Measurements from ENCODE around the gene SLC39A3. TPM values are rescaled to one million over a fixed set of nuclear protein-coding genes. Genes with fewer than 3 reads are reported as not detected.

SLC39A3 gene
- total and polyA plus RNA-seq, 2 experiments from 2014 or later: 33.5 to 47.4 TPM

- Histone ChIP-seq H3K79me2 (replicated peaks; ENCODE audit: insufficient read depth) (no peaks in the 10 kb centered on the region), H3K27me3 (ENCODE audit: insufficient read depth) (no peaks in the 10 kb centered on the region), H3K4me2 (no peak overlapping the region), H3K9me2 (ENCODE audit: insufficient read depth) (no peaks in the 10 kb centered on the region), H3K4me1 (ENCODE audit: insufficient read depth) (no peaks in the 10 kb centered on the region), H3F3A (replicated peaks; ENCODE audit: low read depth) (no peaks in the 10 kb centered on the region), H2AFZ (no peak overlapping the region), H4K20me1 (replicated peaks; ENCODE audit: insufficient read depth) (no peaks in the 10 kb centered on the region; the same call in 1 of the 2 replicates), H3K27ac (ENCODE audit: low read depth) (no peak overlapping the region), H3K36me3 (ENCODE audit: insufficient read depth) (peaks cover 11% of the 10 kb centered on the region), H3K4me3 (no peak overlapping the region)
- no peak for TF ChIP-seq EZH2phosphoT487 (IDR thresholded peaks at IDR 0.05; ENCODE audit: unreplicated experiment)
- no peak for TF ChIP-seq CTCF (conservative IDR thresholded peaks at IDR 0.05; ENCODE audit: low read depth in 2 of 2)
- TF ChIP-seq JUNB (IDR thresholded peaks at IDR 0.05; ENCODE audit: unreplicated experiment): no peak
- TF ChIP-seq, protein P1, sequence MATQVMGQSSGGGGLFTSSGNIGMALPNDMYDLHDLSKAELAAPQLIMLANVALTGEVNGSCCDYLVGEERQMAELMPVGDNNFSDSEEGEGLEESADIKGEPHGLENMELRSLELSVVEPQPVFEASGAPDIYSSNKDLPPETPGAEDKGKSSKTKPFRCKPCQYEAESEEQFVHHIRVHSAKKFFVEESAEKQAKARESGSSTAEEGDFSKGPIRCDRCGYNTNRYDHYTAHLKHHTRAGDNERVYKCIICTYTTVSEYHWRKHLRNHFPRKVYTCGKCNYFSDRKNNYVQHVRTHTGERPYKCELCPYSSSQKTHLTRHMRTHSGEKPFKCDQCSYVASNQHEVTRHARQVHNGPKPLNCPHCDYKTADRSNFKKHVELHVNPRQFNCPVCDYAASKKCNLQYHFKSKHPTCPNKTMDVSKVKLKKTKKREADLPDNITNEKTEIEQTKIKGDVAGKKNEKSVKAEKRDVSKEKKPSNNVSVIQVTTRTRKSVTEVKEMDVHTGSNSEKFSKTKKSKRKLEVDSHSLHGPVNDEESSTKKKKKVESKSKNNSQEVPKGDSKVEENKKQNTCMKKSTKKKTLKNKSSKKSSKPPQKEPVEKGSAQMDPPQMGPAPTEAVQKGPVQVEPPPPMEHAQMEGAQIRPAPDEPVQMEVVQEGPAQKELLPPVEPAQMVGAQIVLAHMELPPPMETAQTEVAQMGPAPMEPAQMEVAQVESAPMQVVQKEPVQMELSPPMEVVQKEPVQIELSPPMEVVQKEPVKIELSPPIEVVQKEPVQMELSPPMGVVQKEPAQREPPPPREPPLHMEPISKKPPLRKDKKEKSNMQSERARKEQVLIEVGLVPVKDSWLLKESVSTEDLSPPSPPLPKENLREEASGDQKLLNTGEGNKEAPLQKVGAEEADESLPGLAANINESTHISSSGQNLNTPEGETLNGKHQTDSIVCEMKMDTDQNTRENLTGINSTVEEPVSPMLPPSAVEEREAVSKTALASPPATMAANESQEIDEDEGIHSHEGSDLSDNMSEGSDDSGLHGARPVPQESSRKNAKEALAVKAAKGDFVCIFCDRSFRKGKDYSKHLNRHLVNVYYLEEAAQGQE (IDR thresholded peaks at IDR 0.05; ENCODE audit: unreplicated experiment): no peak
- TF ChIP-seq STAT1 (IDR thresholded peaks at IDR 0.05; ENCODE audit: unreplicated experiment): no peak
- TF ChIP-seq ZNF114 (CRISPR knock-in tag; IDR thresholded peaks at IDR 0.05): no peak
- DNase-seq (ENCODE audit: low spot score): no peak
- Mint-ChIP-seq H3K4me1 (no peaks in the 10 kb centered on the region), H3K36me3 (ENCODE audit: low read depth) (peaks cover 68% of the 10 kb centered on the region), H3K27ac (no peak overlapping the region), H3K9me3 (no peaks in the 10 kb centered on the region), H3K4me3 (no peak overlapping the region), H3K27me3 (ENCODE audit: insufficient read depth, low read depth, poor library complexity) (peaks cover 6% of the 10 kb centered on the region)
- no peak for ATAC-seq
These were observed 19.5 kb upstream of the SLC39A3 start for GRCh38 chr19:2759362-2759761.

DNA sequence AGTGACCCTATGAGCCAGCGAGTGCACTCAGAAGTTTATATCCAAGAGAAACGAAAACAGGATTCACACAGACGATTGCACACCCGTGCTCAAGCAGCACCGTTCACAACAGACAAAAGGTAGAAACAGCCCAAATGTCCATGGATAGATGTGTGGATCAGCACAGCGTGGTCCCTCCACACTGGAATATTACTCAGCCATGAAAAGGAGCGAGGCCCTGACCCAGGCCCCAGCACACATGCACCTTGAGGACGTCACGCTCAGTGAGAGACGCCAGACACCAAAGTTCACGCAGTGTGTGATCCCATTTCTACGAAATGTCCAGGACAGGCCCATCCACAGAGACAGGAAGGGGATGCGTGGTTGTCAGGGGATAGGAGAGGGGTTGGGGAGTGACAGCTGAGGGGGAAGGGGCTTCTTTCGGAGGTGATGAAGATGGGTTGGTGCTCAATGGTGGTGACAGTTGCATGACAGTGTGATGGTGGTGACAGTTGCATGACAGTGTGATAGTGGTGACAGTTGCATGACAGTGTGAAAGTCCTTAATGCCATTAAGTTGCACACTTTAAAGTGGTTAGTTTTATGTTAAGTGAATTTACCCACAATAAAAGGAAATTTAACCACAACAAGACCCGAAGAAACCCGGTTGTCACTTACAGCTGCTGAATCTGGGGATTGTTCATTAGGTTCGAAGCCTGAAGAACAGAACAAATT is 18.9 kb upstream of the SLC39A3 start:
- Histone ChIP-seq H3K27ac (ENCODE audit: low read depth) (no peak overlapping the region), H3K27me3 (ENCODE audit: insufficient read depth) (no peaks in the 10 kb centered on the region), H3K36me3 (ENCODE audit: insufficient read depth) (peaks cover 6% of the 10 kb centered on the region), H3K4me2 (no peak overlapping the region), H2AFZ (no peak overlapping the region), H3K4me1 (ENCODE audit: insufficient read depth) (no peaks in the 10 kb centered on the region), H3K9me2 (ENCODE audit: insufficient read depth) (no peaks in the 10 kb centered on the region), H4K20me1 (replicated peaks; ENCODE audit: insufficient read depth) (no peaks in the 10 kb centered on the region; the same call in 1 of the 2 replicates), H3K79me2 (replicated peaks; ENCODE audit: insufficient read depth) (no peaks in the 10 kb centered on the region), H3F3A (replicated peaks; ENCODE audit: low read depth) (no peaks in the 10 kb centered on the region), H3K4me3 (no peak overlapping the region)
- Mint-ChIP-seq H3K9me3 (no peaks in the 10 kb centered on the region), H3K36me3 (ENCODE audit: low read depth) (peaks cover 67% of the 10 kb centered on the region), H3K27me3 (ENCODE audit: insufficient read depth, low read depth, poor library complexity) (peaks cover 6% of the 10 kb centered on the region), H3K27ac (no peak overlapping the region), H3K4me1 (no peaks in the 10 kb centered on the region), H3K4me3 (no peak overlapping the region)
- DNase-seq (ENCODE audit: low spot score) (no peak), ATAC-seq (no peak)
- TF ChIP-seq JUNB (IDR thresholded peaks at IDR 0.05; ENCODE audit: unreplicated experiment): no peak
- TF ChIP-seq NANOG (IDR thresholded peaks at IDR 0.05; ENCODE audit: borderline replicate concordance): no peak
- TF ChIP-seq CREB1 (CRISPR knock-in tag; IDR thresholded peaks at IDR 0.05; ENCODE audit: low read depth): no peak
- TF ChIP-seq EZH2phosphoT487 (IDR thresholded peaks at IDR 0.05; ENCODE audit: unreplicated experiment): no peak
- no peak for TF ChIP-seq STAT1 (IDR thresholded peaks at IDR 0.05; ENCODE audit: unreplicated experiment)
- TF ChIP-seq ETS1 (IDR thresholded peaks at IDR 0.05): no peak
- TF ChIP-seq EZH2 (IDR thresholded peaks at IDR 0.05; ENCODE audit: low read depth, unreplicated experiment): no peak

Data from GM23338 (cell line).